Panc1 (cell line): ENCODE results near the gene SAMD14. TPM values are rescaled to one million over a fixed set of nuclear protein-coding genes. Genes with fewer than 3 reads are reported as not detected.

Experiments
- ATAC-seq: fragments of 200-7000 bp; cut with Tn5 transposase; 2 replicates; pipeline ENCODE4 v1.9.1; 2020; ENCODE audit warnings: mild to moderate bottlenecking, moderate library complexity
- BruUV-seq: library from RNA; stranded (reverse); fragments of 400-500 nt; replicated peaks from 2 replicates; lab custom pipeline; 2021; lab: Mats Ljungman, UMichigan
- CTCF ChIA-PET: fragments of 300-600 bp; sonication (Branson Sonifier 250); formaldehyde crosslinking; loops from one replicate; lab custom pipeline; 2022; ENCODE audit warnings: antibody characterized with exemption; lab: Charles Lee
- POLR2A ChIA-PET: fragments of 300-600 bp; sonication (Branson Sonifier 250); formaldehyde crosslinking; loops from one replicate; lab custom pipeline; 2022; ENCODE audit warnings: antibody characterized with exemption; lab: Charles Lee
- DNase-seq: peaks from one replicate; pipeline ENCODE4 v3.0.0-alpha.2; 2010; ENCODE audit warnings: low read depth, low spot score
- H3K27ac ChIP-seq: 2 replicates; pipeline ENCODE4 v1.5.1; 2011; ENCODE audit warnings: mild to moderate bottlenecking, low read length, inconsistent platforms
- H3K27me3 ChIP-seq: fragments of 200-500 bp; sonication (Bioruptor generic); 2 replicates; pipeline ENCODE4 v1.6.0; 2014; ENCODE audit warnings: low read length, inconsistent platforms; ENCODE audit not compliant: control insufficient read depth, insufficient read depth
- H3K36me3 ChIP-seq: fragments of 200-500 bp; sonication (Bioruptor generic); 2 replicates; pipeline ENCODE4 v1.5.1; 2014; ENCODE audit warnings: inconsistent platforms, mild to moderate bottlenecking, low read length, moderate library complexity; ENCODE audit not compliant: control insufficient read depth, insufficient read depth
- H3K4me1 ChIP-seq: 2 replicates; pipeline ENCODE4 v1.5.1; 2011; ENCODE audit warnings: inconsistent platforms, mild to moderate bottlenecking, low read length, moderate library complexity; ENCODE audit not compliant: control insufficient read depth, insufficient read depth
- H3K4me3 ChIP-seq, 2 experiments: 2 replicates each; pipeline ENCODE4 v1.5.1; 2011 to 2012; ENCODE audit warnings: low read depth in 2 of 2, low read length in 2 of 2, mild to moderate bottlenecking in 2 of 2, inconsistent platforms in 1 of 2, moderate library complexity in 1 of 2
- H3K9me3 ChIP-seq: fragments of 200-500 bp; sonication (Bioruptor generic); 2 replicates; pipeline ENCODE4 v1.5.1; 2014; ENCODE audit warnings: low read depth, mild to moderate bottlenecking, inconsistent platforms, low read length, moderate library complexity; ENCODE audit not compliant: control insufficient read depth, insufficient read depth
- CTCF ChIP-seq: fragments of 450-650 bp; IDR thresholded peaks from 2 replicates; pipeline ENCODE4 v1.5.1; 2017; ENCODE audit warnings: mild to moderate bottlenecking
- POLR2AphosphoS5 ChIP-seq: IDR thresholded peaks from 2 replicates; pipeline ENCODE4 v1.6.1; 2012; ENCODE audit warnings: mild to moderate bottlenecking, low read depth, low read length, moderate library complexity
- REST ChIP-seq, 2 experiments: IDR thresholded peaks; 2 replicates each; pipeline ENCODE4 v1.6.1; 2011 to 2012; ENCODE audit warnings: low read depth in 2 of 2, control low read depth in 1 of 2, low read length in 1 of 2, mild to moderate bottlenecking in 1 of 2, moderate library complexity in 1 of 2; ENCODE audit not compliant: insufficient read depth in 1 of 2
- SIN3A ChIP-seq: IDR thresholded peaks from 2 replicates; pipeline ENCODE4 v1.6.1; 2012; ENCODE audit warnings: low read depth, mild to moderate bottlenecking, low read length, moderate library complexity, borderline replicate concordance; ENCODE audit not compliant: insufficient read depth
- TCF7L2 ChIP-seq: IDR thresholded peaks from 2 replicates; pipeline ENCODE4 v1.6.1; 2011; ENCODE audit warnings: mild to moderate bottlenecking, low read depth, low read length, inconsistent platforms
- in situ Hi-C: cut with HindIII; loops from 2 replicates; pipeline ENCODE4 v1.10.0; 2016; ENCODE audit warnings: low sequenced_read_pairs, low pct_unique_long_range_greater_than_20kb
- intact Hi-C: fragments of 100-400 bp; cut with micrococcal nuclease; formaldehyde crosslinking; loops from one replicate; pipeline ENCODE4 v1.10.0; 2022; ENCODE audit not compliant: unreplicated experiment
- total RNA-seq: library from RNA; stranded (reverse); gene quantifications from one replicate; pipeline ENCODE4 v1.2.1, GENCODE V29; 2021; ENCODE audit not compliant: unreplicated experiment

The SAMD14 gene
- total RNA-seq, 1 experiment from 2014 or later, result 6.9 TPM

GRCh38 chr17:50177476-50177875 is 47.5 kb upstream of the SAMD14 start:
- POLR2A ChIA-PET, result interaction anchor here (0.8 kb wide), 1 partner anchor 16 kb away, joined by 3 read pairs; no protein-coding TSS in a partner anchor

More at GRCh38 chr17:50177476-50177875, 47.5 kb upstream of the SAMD14 start:
- no peak for ATAC-seq
- H3K4me3 ChIP-seq, result no peak overlapping the region
- BruUV-seq, result no TSS peak
- in situ Hi-C loops (no loop called here), intact Hi-C loops (no loop called here)
- peaks cover 31% of the 10 kb centered on the region for H3K4me1 ChIP-seq
- H3K36me3 ChIP-seq, result no peaks in the 10 kb centered on the region
- no peak for DNase-seq
- no peak for TF ChIP-seq SIN3A
- no peak for TF ChIP-seq CTCF
- TF ChIP-seq TCF7L2, result no peak
- no peak for TF ChIP-seq REST (IDR thresholded peaks at IDR 0.05; ENCODE audit: insufficient read depth in 1 of 2, low read depth in 2 of 2, low read length in 1 of 2)
- no peak for TF ChIP-seq POLR2AphosphoS5
- peak overlapping the region; percentile 69 for H3K27ac ChIP-seq
- no peaks in the 10 kb centered on the region for H3K9me3 ChIP-seq
- CTCF ChIA-PET, result interaction anchor here (0.5 to 2.0 kb wide), 7 partner anchors 8 to 152 kb away, joined by 3 to 21 read pairs (median 4); no protein-coding TSS in a partner anchor
- no peaks in the 10 kb centered on the region for H3K27me3 ChIP-seq
